ENCODE measurements around the gene BRAT1. TPM values are rescaled to one million over a fixed set of nuclear protein-coding genes. Genes with fewer than 3 reads are reported as not detected.
A peak's percentile ranks its signal among the peaks of the same experiment; 100 is the strongest.

Gene BRAT1
- total RNA-seq, 2 experiments from 2014 or later: 44.7 to 52.0 TPM

DNA sequence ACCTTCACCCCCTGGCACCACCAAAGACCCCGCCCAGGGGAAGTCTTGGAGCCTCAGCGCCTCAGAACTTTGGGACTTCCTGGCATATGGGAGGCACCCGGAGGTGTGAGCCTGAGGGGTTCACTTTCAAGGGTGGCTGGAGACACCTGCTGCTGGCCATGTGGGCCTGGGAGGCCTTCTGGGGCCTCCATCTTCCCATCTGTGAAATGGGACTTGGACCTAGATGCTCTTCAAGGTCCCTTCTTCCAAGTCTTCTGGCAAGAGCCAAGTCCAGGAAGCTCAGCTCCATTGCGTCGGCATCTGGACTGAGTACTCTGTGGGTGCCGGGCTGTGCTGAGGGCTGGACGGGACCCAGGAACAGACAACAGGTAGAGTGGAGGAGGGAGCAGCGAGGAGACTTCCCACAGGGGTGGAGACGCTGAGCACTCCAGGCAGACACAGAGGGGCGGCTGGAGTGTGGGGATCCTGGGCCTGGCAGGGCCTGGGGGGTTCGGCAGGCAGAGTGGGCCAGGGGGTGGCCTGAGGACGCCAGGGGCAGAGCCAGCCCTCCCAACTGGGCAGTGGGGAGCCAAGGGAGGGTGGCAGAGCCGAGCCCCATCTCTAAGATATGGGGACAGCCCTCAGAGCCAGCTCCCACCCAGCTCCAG, 45.1 kb downstream of the BRAT1 start:
- H3K27ac ChIP-seq (ENCODE audit: low read depth, low read length, poor library complexity, severe bottlenecking): peak overlapping the region; percentile 71
- H3K9me2 ChIP-seq (ENCODE audit: insufficient read depth, low read length): no peaks in the 10 kb centered on the region
- TF ChIP-seq EZH2phosphoT487 (IDR thresholded peaks at IDR 0.05; ENCODE audit: borderline replicate concordance, low read depth, low read length): no peak
- TF ChIP-seq, protein P1, sequence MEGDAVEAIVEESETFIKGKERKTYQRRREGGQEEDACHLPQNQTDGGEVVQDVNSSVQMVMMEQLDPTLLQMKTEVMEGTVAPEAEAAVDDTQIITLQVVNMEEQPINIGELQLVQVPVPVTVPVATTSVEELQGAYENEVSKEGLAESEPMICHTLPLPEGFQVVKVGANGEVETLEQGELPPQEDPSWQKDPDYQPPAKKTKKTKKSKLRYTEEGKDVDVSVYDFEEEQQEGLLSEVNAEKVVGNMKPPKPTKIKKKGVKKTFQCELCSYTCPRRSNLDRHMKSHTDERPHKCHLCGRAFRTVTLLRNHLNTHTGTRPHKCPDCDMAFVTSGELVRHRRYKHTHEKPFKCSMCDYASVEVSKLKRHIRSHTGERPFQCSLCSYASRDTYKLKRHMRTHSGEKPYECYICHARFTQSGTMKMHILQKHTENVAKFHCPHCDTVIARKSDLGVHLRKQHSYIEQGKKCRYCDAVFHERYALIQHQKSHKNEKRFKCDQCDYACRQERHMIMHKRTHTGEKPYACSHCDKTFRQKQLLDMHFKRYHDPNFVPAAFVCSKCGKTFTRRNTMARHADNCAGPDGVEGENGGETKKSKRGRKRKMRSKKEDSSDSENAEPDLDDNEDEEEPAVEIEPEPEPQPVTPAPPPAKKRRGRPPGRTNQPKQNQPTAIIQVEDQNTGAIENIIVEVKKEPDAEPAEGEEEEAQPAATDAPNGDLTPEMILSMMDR (conservative IDR thresholded peaks at IDR 0.05; ENCODE audit: low read length): no peak
- POLR2A ChIA-PET: interaction anchor here (1.5 to 1.6 kb wide), 2 partner anchors 19 to 200 kb away, joined by 6 to 10 read pairs; no protein-coding TSS in a partner anchor
- intact Hi-C loops (cut with micrococcal nuclease; ENCODE audit: unreplicated experiment): no loop called here
- peak overlapping the region; percentile 74 for H3K4me2 ChIP-seq (ENCODE audit: low read length)
- H3K9me3 ChIP-seq (ENCODE audit: low read length): no peaks in the 10 kb centered on the region
- CTCF ChIA-PET (ENCODE audit: unreplicated experiment): no interaction called here
- no peaks in the 10 kb centered on the region for H3K79me2 ChIP-seq (ENCODE audit: insufficient read depth, low read depth, low read length)
- H3K4me3 ChIP-seq (ENCODE audit: low read depth, low read length, poor library complexity, severe bottlenecking): no peak overlapping the region
- no peaks in the 10 kb centered on the region for H4K20me1 ChIP-seq (ENCODE audit: insufficient read depth, low read length)
- BruUV-seq (replicated peaks): no TSS peak
- no peak for DNase-seq (ENCODE audit: low spot score)
- no peaks in the 10 kb centered on the region for H3K36me3 ChIP-seq (ENCODE audit: insufficient read depth, low read length)
- peaks cover 50% of the 10 kb centered on the region for H3K4me1 ChIP-seq (ENCODE audit: insufficient read depth, low read length, poor library complexity, severe bottlenecking)
- peak overlapping the region; percentile 85; the same call in 1 of the 2 replicates for H2AFZ ChIP-seq (ENCODE audit: low read length)

- ChIA-PET POLR2A (no interaction called here), CTCF (ENCODE audit: unreplicated experiment) (no interaction called here)
- Histone ChIP-seq H3K4me2 (ENCODE audit: low read length) (peak overlapping the region; percentile 33; the same call in 1 of the 2 replicates), H3K9me3 (ENCODE audit: low read length) (no peaks in the 10 kb centered on the region), H3K9me2 (ENCODE audit: insufficient read depth, low read length) (no peaks in the 10 kb centered on the region), H3K27ac (ENCODE audit: low read depth, low read length, poor library complexity, severe bottlenecking) (no peak overlapping the region), H3K79me2 (ENCODE audit: insufficient read depth, low read depth, low read length) (no peaks in the 10 kb centered on the region), H3K36me3 (ENCODE audit: insufficient read depth, low read length) (no peaks in the 10 kb centered on the region), H3K4me1 (ENCODE audit: insufficient read depth, low read length, poor library complexity, severe bottlenecking) (peaks cover 50% of the 10 kb centered on the region), H2AFZ (ENCODE audit: low read length) (peak overlapping the region; percentile 15; the same call in 1 of the 2 replicates), H3K4me3 (ENCODE audit: low read depth, low read length, poor library complexity, severe bottlenecking) (no peak overlapping the region), H4K20me1 (ENCODE audit: insufficient read depth, low read length) (no peaks in the 10 kb centered on the region)
- no peak for DNase-seq (ENCODE audit: low spot score)
- intact Hi-C loops (cut with micrococcal nuclease; ENCODE audit: unreplicated experiment): no loop called here
- BruUV-seq (replicated peaks): no TSS peak
- TF ChIP-seq, protein P1 (conservative IDR thresholded peaks at IDR 0.05; ENCODE audit: low read length): no peak
- TF ChIP-seq EZH2phosphoT487 (IDR thresholded peaks at IDR 0.05; ENCODE audit: borderline replicate concordance, low read depth, low read length): no peak
These were observed 45.9 kb downstream of the BRAT1 start for GRCh38 chr7:2509298-2509906.
